BJ (cell line): ENCODE measurements around the gene C1S. TPM values are rescaled to one million over a fixed set of nuclear protein-coding genes. Genes with fewer than 3 reads are reported as not detected.

Experiments used
- CTCF ChIA-PET: fragments of 350-600 bp; formaldehyde crosslinking; extraction: SDS; loops from one replicate; lab custom pipeline; 2021; ENCODE audit warnings: antibody characterized with exemption, inconsistent platforms; lab: Yijun Ruan, JAX
- POLR2A ChIA-PET: fragments of 300-600 bp; sonication (Branson Sonifier 250); formaldehyde crosslinking; extraction: SDS; loops from one replicate; lab custom pipeline; 2021; ENCODE audit warnings: antibody characterized with exemption; lab: Charles Lee
- DNase-seq: peaks from one replicate; pipeline ENCODE4 v3.0.0-alpha.2; 2011; ENCODE audit warnings: low read depth
- H3K27me3 ChIP-seq: 2 replicates; pipeline ENCODE4 v1.6.0; 2011; ENCODE audit warnings: low read length; ENCODE audit not compliant: control insufficient read depth, insufficient read depth
- H3K36me3 ChIP-seq: 2 replicates; pipeline ENCODE4 v1.5.1; 2011; ENCODE audit warnings: low read length; ENCODE audit not compliant: control insufficient read depth, insufficient read depth
- H3K4me3 ChIP-seq: 2 replicates; pipeline ENCODE4 v1.5.1; 2011; ENCODE audit warnings: low read depth, mild to moderate bottlenecking, control low read depth, low read length
- polyA plus RNA-seq: library from polyadenylated mRNA; depleted of rRNA; stranded (reverse); fragments of >200 nt; gene quantifications from 2 replicates; pipeline ENCODE4 v1.2.3, GENCODE V29; 2011
- TF ChIP-seq, protein P1 (sequence below): IDR thresholded peaks from 2 replicates; pipeline ENCODE4 v1.5.1; 2011; ENCODE audit warnings: low read depth, mild to moderate bottlenecking, control low read depth, inconsistent platforms, low read length, moderate library complexity; ENCODE audit not compliant: insufficient read depth

The C1S gene
- polyA plus RNA-seq, 1 experiment, result 341 TPM

DNA sequence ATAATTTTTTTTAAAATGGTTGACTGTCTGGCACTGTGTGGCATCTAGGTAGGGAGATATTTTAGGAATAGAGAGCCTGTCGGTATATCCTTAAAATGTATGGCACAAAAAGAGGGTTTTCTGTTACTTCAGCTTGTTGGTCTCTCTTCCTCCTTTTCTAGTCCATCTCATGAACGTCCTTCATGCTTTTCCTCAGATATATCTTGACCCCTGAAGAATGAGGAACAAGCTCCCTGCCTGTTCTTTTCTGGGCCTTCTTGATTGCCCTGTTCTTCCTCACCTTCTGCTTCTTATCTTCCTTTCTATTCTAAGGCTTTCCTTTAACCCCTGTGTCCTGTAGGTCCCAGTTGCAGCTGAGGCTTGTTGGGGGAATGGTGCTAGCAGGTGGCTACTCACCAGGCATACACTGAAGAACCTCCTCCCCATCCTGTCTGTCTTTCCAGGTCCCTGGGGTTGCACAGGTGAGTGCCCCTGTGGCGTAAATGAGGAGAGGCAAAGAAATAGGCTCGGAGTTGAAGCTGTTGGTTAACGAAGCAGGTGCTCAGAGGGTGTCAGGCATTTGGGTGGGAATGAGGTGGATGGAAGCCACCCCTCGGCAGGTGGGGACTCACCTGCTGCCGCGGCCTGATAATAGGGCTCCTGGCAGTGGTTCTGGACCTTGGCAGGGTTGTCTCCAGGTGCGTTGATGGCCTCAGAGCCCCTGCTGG is 38.9 kb downstream of the C1S start:
- Histone ChIP-seq H3K36me3 (peaks cover 12% of the 10 kb centered on the region), H3K4me3 (no peak overlapping the region), H3K27me3 (no peaks in the 10 kb centered on the region)
- CTCF ChIA-PET, result interaction anchor here (1.4 kb wide), 1 partner anchor 14 kb away, joined by 5 read pairs; no protein-coding TSS in a partner anchor
- POLR2A ChIA-PET, result no interaction called here
- TF ChIP-seq, protein P1, sequence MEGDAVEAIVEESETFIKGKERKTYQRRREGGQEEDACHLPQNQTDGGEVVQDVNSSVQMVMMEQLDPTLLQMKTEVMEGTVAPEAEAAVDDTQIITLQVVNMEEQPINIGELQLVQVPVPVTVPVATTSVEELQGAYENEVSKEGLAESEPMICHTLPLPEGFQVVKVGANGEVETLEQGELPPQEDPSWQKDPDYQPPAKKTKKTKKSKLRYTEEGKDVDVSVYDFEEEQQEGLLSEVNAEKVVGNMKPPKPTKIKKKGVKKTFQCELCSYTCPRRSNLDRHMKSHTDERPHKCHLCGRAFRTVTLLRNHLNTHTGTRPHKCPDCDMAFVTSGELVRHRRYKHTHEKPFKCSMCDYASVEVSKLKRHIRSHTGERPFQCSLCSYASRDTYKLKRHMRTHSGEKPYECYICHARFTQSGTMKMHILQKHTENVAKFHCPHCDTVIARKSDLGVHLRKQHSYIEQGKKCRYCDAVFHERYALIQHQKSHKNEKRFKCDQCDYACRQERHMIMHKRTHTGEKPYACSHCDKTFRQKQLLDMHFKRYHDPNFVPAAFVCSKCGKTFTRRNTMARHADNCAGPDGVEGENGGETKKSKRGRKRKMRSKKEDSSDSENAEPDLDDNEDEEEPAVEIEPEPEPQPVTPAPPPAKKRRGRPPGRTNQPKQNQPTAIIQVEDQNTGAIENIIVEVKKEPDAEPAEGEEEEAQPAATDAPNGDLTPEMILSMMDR, result no peak
- no peak for DNase-seq

GRCh38 chr12:7100239-7100638 is 39.7 kb downstream of the C1S start:
- Histone ChIP-seq H3K4me3 (no peak overlapping the region), H3K36me3 (peaks cover 12% of the 10 kb centered on the region), H3K27me3 (no peaks in the 10 kb centered on the region)
- ChIA-PET POLR2A (no interaction called here), CTCF (interaction anchor here (1.4 kb wide), 1 partner anchor 13 kb away, joined by 5 read pairs; no protein-coding TSS in a partner anchor)
- no peak for DNase-seq
- TF ChIP-seq, protein P1, result no peak

GRCh38 chr12:7101047-7101693 is 40.7 kb downstream of the C1S start:
- ChIA-PET POLR2A (no interaction called here), CTCF (no interaction called here)
- TF ChIP-seq, protein P1, result no peak
- no peaks in the 10 kb centered on the region for H3K27me3 ChIP-seq
- DNase-seq, result no peak
- no peak overlapping the region for H3K4me3 ChIP-seq
- H3K36me3 ChIP-seq, result peaks cover 12% of the 10 kb centered on the region

DNA sequence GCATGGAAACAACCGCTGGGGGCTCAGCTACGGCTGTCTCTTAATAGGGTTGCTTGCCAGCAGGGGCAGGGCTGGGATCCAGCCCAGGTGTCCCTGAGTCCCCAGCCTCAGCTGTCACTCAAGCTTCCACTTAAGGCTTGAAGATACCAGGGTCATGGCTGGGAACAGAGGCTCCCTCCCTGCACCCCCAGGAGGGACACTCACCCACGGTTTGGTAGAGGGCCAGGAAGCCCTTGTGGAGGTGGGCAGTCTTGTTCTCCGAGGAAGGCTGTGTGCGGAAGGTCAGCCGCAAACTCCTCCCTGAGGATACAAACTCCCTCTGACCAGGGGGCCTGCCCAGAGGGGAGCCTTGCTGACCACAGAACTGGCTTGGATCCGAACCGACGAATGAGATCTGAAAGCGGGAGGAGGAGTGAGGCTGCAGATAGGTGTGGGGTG is 41.2 kb downstream of the C1S start:
- no peak overlapping the region for H3K4me3 ChIP-seq
- peaks cover 11% of the 10 kb centered on the region for H3K36me3 ChIP-seq
- ChIA-PET POLR2A (no interaction called here), CTCF (interaction anchor here (1.4 kb wide), 1 partner anchor 10 kb away, joined by 4 read pairs; no protein-coding TSS in a partner anchor)
- TF ChIP-seq, protein P1, result no peak
- no peak for DNase-seq
- no peaks in the 10 kb centered on the region for H3K27me3 ChIP-seq

DNA sequence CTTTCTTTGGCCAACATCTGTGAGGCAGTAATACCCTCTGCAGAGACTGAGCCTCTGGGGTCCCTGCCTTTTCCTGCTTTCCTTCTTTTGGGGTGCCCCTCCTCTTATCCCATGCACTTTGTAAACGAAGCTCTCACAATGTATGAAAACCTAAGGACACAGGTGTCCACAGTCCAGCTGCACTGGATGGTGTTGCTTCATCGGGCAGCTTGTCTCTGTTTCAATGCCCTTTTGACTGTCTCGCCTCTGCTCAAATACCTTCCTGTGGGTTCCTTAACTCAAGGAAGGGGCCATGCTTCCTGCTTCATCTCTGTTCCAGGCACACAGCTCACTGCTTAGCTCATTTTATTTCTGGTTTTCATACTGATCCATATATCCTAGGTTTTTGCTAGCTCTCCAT is 42.1 kb downstream of the C1S start:
- CTCF ChIA-PET, result interaction anchor here (1.0 to 1.4 kb wide), 4 partner anchors 9 to 165 kb away, joined by 3 to 4 read pairs (median 3); no protein-coding TSS in a partner anchor
- TF ChIP-seq, protein P1, result no peak
- peaks cover 12% of the 10 kb centered on the region for H3K36me3 ChIP-seq
- POLR2A ChIA-PET, result no interaction called here
- H3K4me3 ChIP-seq, result no peak overlapping the region
- H3K27me3 ChIP-seq, result no peaks in the 10 kb centered on the region
- DNase-seq, result no peak
